Heart right ventricle (tissue), 16 donors: ENCODE results near the gene MT1H. TPM values are rescaled to one million over a fixed set of nuclear protein-coding genes. Genes with fewer than 3 reads are reported as not detected.
"Not testable (repeated sequence)": the region's sequence is repeated elsewhere in the genome, so short reads cannot be mapped to it uniquely, and the experiment has no call there.

Source experiments
- ATAC-seq, 8 donors: fragments of 200-7000 bp; cut with Tn5 transposase; one replicate each; pipeline ENCODE4 v1.9.1; 2020; ENCODE audit warnings: mild to moderate bottlenecking in 8 of 8, moderate library complexity in 8 of 8, moderate number of reproducible peaks in 1 of 8
- DNase-seq, 2 donors: peaks; one replicate each; pipeline ENCODE4 v3.0.0-alpha.2; 2020
- H3K27ac ChIP-seq, 10 donors: fragments of 200-600 bp; sonication (generic) in 2 of 10; one replicate each; pipeline versions ENCODE4 v1.5.0 to v1.8.0; 2020 to 2022; ENCODE audit warnings: mild to moderate bottlenecking in 3 of 10
- H3K27me3 ChIP-seq, 7 donors: fragments of 200-600 bp; one replicate each; pipeline ENCODE4 v1.8.0; 2021 to 2022; ENCODE audit warnings: mild to moderate bottlenecking in 2 of 7
- H3K36me3 ChIP-seq, 9 donors: fragments of 200-600 bp; sonication (generic) in 1 of 9; one replicate each; pipeline versions ENCODE4 v1.5.0 to v1.8.0; 2020 to 2022; ENCODE audit warnings: mild to moderate bottlenecking in 2 of 9
- H3K4me1 ChIP-seq, 9 donors: fragments of 200-600 bp; sonication (generic) in 1 of 9; one replicate each; pipeline versions ENCODE4 v1.5.0 to v1.8.0; 2020 to 2022; ENCODE audit warnings: mild to moderate bottlenecking in 4 of 9
- H3K4me3 ChIP-seq, 10 donors: fragments of 200-600 bp; sonication (generic) in 2 of 10; one replicate each; pipeline versions ENCODE4 v1.5.0 to v1.8.0; 2020 to 2022; ENCODE audit warnings: mild to moderate bottlenecking in 7 of 10, moderate library complexity in 2 of 10
- H3K9me3 ChIP-seq, 11 donors: fragments of 200-600 bp in 10 of 11; sonication (generic) in 2 of 11; one replicate each; pipeline versions ENCODE4 v1.5.0 to v1.8.0; 2013 to 2022; ENCODE audit warnings: mild to moderate bottlenecking in 2 of 11, control low read depth in 1 of 11, moderate library complexity in 1 of 11
- CTCF ChIP-seq, 9 donors: fragments of 200-600 bp; sonication (generic) in 2 of 9; IDR thresholded peaks; one replicate each; pipeline versions ENCODE4 v1.5.0 to v1.8.0; 2021 to 2022; ENCODE audit warnings: antibody characterized with exemption in 9 of 9, mild to moderate bottlenecking in 5 of 9, moderate library complexity in 1 of 9
- WGBS, 2 donors: extraction: QIAGEN DNeasy Blood & Tissue Kit; methylation state at CpG; one replicate each; pipeline ENCODE4 v1.1.7; 2013; ENCODE audit warnings: inconsistent platforms in 1 of 2; 5-methylcytosine and 5-hydroxymethylcytosine counted together
- intact Hi-C, 10 donors: fragments of 100-400 bp; cut with DNase I; formaldehyde crosslinking; loops; one replicate each; pipeline versions ENCODE4 v1.11.1 to v1.14.2; 2022
- long read RNA-seq, 3 donors: library from polyadenylated mRNA; unstranded; transcript quantifications; one replicate each; pipeline ENCODE4 v2.0.0, GENCODE V29; 2020 to 2021
- polyA plus RNA-seq, 2 donors: library from polyadenylated mRNA; stranded (reverse); fragments of 200-250 nt; gene quantifications; one replicate each; pipeline ENCODE4 v1.2.3, GENCODE V29; 2013
- total RNA-seq, 10 donors: library from RNA; stranded (reverse); fragmentation: NEBNext Ultra II Directional in 3 of 10; extraction: Animal tissue kit (Norgen Biotek cat#: 25700) in 3 of 10; gene quantifications; one replicate each; pipeline versions ENCODE4 v1.2.1 to v1.2.4, GENCODE V29; 2021 to 2023
- donor health status: Arrhythmogenic right ventricular cardiomyopathy.
- donor health status: ischemic (EF 13 %, LVEDD 7.1; RV severe dilation, severe dysfunction).
- donor health status: healthy with polysubstance abuse.
- donor health status: DM: no; HTN: yes; CAD: no.
- donor health status: DM: no; HTN: no; CAD: no.
- donor health status: ischemic (EF 25% LVEDD 6.9; RV normal size, moderate dysfunction).
- donor health status: ischemic (EF 25% LVEDD 5.7; RV mildly dilated, moderate dysfunction).
- donor health status: healthy.
- donor health status: DM: yes; HTN: yes; CAD: no.
- donor health status: Ischemic cardiomyopathy.
- donor health status: ischemic (EF 35%, LVEDD 5.7; RV mildly dilated, moderate dysfunction).
- donor health status: nonischemic (EF 11% LVEDD 7.7; RV severe dilation, severe dysfunction).
- donor health status: DM: yes; HTN: yes; CAD: no.
- donor health status: PGD.
- donor health status: ischemic (EF 29% LVEDD 5.4; RV normal size, mild dysfunction).
- donor health status: nonischemic (EF 23%, LVEDD 6.1; RV moderate dilation, normal function).

MT1H gene
- 1 to 10 TPM in 1 of 10 donors, not detected in 9; 2.4 TPM for total RNA-seq
- not detected for polyA plus RNA-seq
- long read RNA-seq, donor 1: 0 reads
- long read RNA-seq, donor 2: 0 reads
- long read RNA-seq, donor 3: 0 reads

- 9 to 13% methylated on average over 37 to 38 of the region's 38 CpGs for WGBS, 2 donors
- H3K4me3 ChIP-seq: peak within 1 kb of the TSS in 1 of 10 donors; percentile 12
- no peaks in the 10 kb centered on the region for H3K36me3 ChIP-seq
- H3K27me3 ChIP-seq: peaks cover 6 to 99% (median 78%) of the 10 kb centered on the region in 7 donors
- intact Hi-C loops: no loop called here
- peaks cover 0 to 23% (median 16%) of the 10 kb centered on the region in 9 donors for H3K4me1 ChIP-seq
- DNase-seq (no peak), ATAC-seq (peak in 1 of 8 donors; percentile 35)
- no peak within 1 kb of the TSS for H3K27ac ChIP-seq
- no peak for TF ChIP-seq CTCF (IDR thresholded peaks at IDR 0.05)
- H3K9me3 ChIP-seq: no peaks in the 10 kb centered on the region
Measured at GRCh38 chr16:56669005-56669839, at the start of gene MT1H. Gene MT1H (plus strand): TSS chr16:56669814. CDS start chr16:56669885, 71 bp downstream.

- Histone ChIP-seq H3K4me3 (no peak overlapping the region), H3K4me1 (peaks cover 7 to 39% (median 21%) of the 10 kb centered on the region in 9 donors), H3K27me3 (peaks cover 0 to 25% (median 0%) of the 10 kb centered on the region in 7 donors), H3K36me3 (no peaks in the 10 kb centered on the region), H3K27ac (no peak overlapping the region), H3K9me3 (no peaks in the 10 kb centered on the region)
- DNase-seq (no peak), ATAC-seq (no peak)
- 74 to 87% methylated on average over 8 of the region's 8 CpGs for WGBS, 2 donors
- TF ChIP-seq CTCF (IDR thresholded peaks at IDR 0.05): no peak
- intact Hi-C loops: no loop called here
Measured at GRCh38 chr16:56620339-56620897, 49.2 kb upstream of the MT1H start.

- H3K36me3 ChIP-seq, intact Hi-C loops, DNase-seq, H3K4me3 ChIP-seq, H3K9me3 ChIP-seq, ATAC-seq: not testable (repeated sequence)
- Histone ChIP-seq H3K27me3 (peaks cover 0 to 26% (median 0%) of the 10 kb centered on the region in 7 donors), H3K4me1 (peaks cover 5 to 48% (median 23%) of the 10 kb centered on the region in 9 donors), H3K27ac (peak overlapping the region in 4 of 10 donors; percentile 0 to 36 (median 26))
- 72 to 78% methylated on average over 4 of the region's 4 CpGs for WGBS, 2 donors
Measured at GRCh38 chr16:56621665-56622445, 47.8 kb upstream of the MT1H start.

- DNase-seq, ATAC-seq, H3K36me3 ChIP-seq, H3K9me3 ChIP-seq, H3K4me3 ChIP-seq, intact Hi-C loops, H3K27ac ChIP-seq: not testable (repeated sequence)
- H3K4me1 ChIP-seq: peaks cover 0 to 39% (median 20%) of the 10 kb centered on the region in 9 donors
- 90 to 92% methylated on average over 5 of the region's 5 CpGs for WGBS, 2 donors
- H3K27me3 ChIP-seq: peaks cover 0 to 14% (median 0%) of the 10 kb centered on the region in 7 donors
Measured at GRCh38 chr16:56623184-56623583, 46.4 kb upstream of the MT1H start.

- H3K4me1 ChIP-seq: peaks cover 0 to 35% (median 19%) of the 10 kb centered on the region in 9 donors
- DNase-seq (no peak), ATAC-seq (no peak)
- TF ChIP-seq CTCF (IDR thresholded peaks at IDR 0.05): no peak
- H3K27ac ChIP-seq: no peak overlapping the region
- 97 to 100% methylated on average over 2 of the region's 2 CpGs for WGBS, 2 donors
- H3K9me3 ChIP-seq: no peaks in the 10 kb centered on the region
- no peaks in the 10 kb centered on the region for H3K36me3 ChIP-seq
- H3K27me3 ChIP-seq: peaks cover 0 to 10% (median 0%) of the 10 kb centered on the region in 7 donors
- intact Hi-C loops: loop anchor here in 2 of 10 donors (2.0 kb wide), 2 partner anchors 13 to 15 kb away; partner anchors contain the start of gene MT2A (in 1 of the 2)
- no peak overlapping the region for H3K4me3 ChIP-seq
Measured at GRCh38 chr16:56623637-56624036, 46.0 kb upstream of the MT1H start.
